ENCODE results near the gene PNMA8C.

PNMA8C gene

DNA sequence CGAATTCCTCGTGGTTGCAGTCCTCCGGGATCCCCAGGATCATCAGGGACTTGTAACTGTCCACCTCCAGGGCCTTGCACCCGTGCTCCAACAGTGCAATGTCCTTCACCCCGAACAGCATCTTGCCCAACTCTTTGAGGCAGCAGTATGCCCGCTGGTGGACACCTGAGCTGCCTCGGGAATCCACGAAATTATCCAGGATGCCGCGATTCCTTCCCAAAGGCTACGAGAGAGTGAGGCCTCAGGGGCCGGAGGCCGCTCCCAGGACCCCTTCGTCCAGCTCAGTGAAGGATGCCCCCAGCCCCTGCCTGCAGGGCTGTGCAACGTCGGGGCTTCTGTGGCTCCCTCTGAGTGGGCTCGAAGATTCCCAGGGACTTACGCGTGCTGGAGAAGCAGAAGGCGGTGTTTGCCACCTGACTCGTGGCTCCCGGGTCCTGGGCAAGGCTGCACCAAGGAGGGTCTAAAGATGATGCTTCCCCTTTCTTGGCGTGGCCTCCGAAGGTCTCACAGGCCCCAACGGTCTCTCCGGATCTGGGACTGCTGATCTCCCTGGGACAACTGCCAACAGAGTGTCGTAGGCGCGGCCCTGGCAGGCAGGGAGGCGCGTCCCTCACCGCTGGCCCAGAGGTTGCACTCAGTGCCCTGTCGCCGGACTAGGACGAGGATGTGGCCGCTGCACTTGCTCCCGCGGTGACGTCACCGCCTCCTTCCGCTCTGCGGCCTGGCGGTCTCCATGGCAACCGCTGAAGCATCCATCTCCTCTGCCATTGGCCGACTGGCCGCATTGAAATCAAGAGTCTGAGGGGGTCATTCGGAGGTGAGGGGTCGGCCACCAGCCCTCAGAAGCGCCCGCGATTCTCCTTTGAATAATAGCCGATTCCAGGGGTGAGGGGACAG is at the start of gene PNMA8C:
Gene PNMA8C, minus strand, starts transcription at position 698 of the 897 bp plus-strand sequence. Its CDS starts 577 bp downstream, at position 121.
- peak; percentile 83 for DNase-seq

DNA sequence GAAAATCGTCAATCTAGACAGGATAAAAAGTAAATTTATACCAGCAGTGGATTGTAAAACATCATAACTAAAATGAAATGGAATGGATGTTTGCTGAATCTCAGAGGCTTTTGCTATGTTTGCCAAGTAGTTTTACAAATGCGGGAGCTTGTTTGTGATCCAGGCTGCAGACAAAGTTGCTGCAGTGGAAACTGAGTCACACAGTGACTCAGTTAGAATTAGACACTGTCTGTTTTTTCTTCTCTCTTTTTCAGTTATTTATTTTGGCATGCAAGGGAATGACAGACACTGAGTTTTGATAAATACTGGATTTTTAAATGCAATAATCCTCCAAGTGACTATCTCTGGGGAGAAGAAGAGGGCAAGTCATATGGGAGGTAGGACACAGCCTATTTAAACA is 47.2 kb upstream of the PNMA8C start:
- DNase-seq: no peak

DNA sequence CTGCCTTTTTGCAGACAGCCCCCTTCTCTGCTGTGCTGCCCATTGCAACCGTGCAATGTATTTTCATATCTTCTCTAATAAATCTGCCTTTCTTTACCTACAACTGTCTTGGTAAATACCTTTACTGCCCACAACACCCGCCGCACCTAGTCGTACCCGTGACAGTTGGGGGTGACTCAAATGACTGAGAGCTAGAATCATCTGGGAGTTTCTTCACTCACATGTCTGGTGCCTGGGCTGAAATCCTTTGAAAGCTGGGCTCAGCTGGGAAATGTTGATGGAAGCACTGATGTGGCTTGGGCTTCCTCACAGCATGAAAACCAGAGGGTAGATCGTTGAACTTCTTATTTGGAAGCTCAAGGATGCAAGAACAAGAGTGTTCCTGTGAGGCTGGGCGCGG is 45.5 kb upstream of the PNMA8C start:
- DNase-seq: no peak

DNA sequence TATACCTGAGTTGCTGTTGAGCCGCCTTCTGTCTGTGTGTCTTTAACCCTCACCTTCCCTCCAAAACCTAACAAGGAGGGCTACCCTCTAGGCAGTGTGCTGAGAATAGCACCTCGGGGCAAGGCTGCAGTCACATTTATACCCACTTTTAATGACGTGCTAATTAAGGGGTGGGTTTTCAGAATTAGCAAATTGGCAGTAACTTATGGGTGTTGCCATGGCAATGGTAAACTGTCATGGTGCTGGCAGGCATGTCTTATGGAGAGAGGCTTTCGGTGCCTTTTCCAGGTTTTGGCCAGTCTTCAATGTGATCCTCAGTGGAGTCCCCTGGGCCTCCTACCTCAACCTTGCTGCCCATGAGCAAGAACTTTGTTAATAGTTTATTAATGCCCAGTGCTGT is 43.9 kb upstream of the PNMA8C start:
- no peak for DNase-seq

DNA sequence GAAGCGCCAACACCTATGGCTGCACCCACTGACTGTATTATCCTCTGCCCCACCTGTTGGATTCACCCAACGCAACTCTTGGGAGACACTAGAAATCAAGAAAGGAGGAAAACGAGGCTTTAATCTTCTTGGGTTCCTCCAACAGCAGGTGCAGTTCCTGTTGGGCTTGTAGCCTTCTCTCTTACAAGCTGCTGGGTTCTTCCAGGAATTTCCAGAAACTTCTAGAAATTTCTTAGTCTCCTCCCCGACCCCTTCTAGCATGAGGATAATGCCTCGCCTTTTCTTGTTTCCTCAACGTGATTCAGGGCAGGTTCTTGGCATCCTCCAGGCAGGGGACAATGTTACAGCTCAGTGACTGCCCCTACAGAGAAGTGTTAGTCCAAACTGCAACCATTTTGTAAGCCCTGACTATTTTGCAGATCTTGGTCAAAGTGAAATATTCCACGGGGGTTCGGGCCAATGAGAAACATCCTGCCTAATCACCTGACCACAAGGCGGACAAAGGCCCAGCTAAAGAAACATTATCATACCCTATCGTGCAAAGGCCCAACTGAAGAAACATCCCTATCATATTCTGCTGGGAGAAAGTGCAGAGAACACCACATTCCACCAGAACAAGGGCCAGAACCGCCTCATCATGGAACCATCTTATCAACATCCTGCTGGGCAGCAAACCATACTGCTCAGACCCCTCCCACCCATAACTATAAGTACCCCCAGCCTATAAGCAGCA is 43.2 kb upstream of the PNMA8C start:
- no peak for DNase-seq

DNA sequence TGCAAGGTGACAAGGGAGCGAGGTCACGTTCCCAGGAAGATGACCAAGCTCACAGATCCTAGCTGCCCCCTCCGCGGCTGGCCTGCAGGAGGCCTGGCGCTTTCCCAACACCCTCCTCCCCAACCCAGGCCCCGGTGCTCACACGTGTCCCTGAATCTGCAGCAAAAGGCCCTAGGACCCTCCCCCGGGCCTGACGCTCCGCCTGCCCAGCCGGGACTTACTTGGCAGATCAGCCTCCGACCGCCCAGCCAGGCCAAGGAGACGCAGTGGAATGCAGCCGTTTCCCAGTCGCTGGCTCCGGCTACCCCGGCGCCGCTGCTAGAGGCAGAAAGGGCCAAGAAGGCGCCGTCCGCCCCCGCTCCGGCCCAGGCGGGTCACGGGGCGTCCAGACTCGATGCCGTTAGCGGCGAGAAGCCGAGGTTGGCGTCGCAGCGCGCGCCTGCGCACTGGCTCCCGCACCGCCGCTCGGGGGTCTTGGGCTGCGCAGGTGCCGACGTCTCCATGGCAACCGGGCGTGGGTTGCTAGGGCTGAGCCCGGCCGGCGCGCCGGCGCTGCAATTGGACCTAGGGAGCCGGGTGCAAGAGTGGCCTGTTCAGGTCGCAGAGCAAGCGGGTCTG is 42.5 kb upstream of the PNMA8C start, which contains the start of gene PNMA8A:
Gene PNMA8A, minus strand, starts transcription at position 448 of the 618 bp plus-strand sequence. CDS start 528 bp downstream, outside the sequence.
- no peak for DNase-seq

DNA sequence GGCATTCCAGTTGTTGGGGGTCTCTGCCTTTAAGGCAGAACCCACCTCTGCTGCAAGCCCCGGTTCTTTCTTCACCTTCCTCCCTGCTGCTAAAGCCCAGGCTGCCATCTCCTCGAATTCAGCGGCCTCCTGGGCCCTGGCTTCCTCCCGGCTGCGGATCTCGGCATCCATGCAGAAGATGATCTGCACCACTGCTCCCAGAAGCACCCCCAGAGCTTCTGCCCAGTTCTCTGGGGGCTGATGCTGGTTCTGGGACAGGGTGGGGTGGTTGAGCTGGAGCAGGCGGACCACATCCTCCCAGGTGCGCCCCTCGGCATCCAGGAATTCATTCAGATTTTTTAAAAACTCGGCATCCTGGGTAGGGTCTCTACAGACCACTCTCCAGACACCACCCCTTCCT is 41.6 kb upstream of the PNMA8C start:
- no peak for DNase-seq

DNA sequence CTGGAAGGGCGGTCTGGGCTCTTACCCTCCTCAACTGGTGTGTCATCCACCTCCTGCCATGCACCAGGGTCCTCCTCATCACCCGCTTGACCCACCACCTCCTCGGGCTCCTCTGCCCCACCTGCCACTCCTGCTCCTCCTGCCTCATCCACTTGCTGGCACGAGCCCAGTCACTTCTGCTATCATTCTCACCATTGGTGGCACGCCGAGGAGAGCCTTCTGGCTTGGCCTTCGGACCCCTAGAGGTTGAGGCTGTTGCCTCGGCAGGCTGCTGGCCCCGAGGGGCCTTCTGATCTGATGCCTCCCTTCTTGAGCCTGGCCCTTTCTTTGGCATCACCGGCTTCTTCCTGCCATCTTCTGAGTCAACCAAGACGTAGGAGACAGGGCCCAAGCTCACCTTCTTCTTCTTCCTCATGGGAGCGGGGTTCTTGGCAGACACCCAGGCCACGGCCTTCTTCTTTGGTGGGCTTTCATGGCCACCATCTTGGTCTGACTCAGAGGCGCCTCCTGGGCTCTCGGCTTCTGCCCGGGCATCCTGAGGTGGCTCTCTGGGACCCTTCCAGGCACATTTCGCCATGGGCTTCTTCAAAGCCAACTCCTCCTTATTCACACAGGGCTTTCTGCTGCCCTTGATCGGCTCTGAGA is 40.9 kb upstream of the PNMA8C start:
- DNase-seq: no peak

DNA sequence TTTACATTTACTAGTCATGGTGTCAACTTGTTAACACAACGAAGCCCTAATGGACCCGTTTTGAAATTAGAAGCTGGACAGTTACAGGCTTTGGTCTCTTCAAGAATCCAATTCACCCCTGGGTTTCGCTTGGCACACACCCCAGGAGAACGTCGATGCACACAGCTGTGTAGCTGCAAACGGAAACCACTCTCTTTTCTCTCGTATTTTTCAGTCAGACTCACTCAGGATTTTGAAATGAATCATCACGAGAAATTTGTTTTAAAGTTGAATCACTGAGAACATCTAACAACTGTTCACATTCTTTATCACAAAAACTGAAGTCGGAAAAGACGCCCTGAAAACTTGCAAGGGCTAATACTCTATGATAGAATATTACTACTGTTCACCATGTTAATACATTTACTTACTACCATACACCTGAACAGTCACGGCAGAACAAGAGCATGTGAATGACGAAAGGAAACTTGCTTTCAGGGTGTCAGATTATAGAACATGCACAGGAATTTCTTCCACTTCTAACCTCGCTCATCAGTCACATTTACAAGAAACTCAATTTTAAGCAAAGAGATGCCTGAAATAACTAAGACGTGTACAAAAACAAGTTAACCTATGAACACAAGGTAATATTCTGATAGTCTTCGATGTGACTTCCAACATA is 37.9 kb upstream of the PNMA8C start:
- no peak for DNase-seq

DNA sequence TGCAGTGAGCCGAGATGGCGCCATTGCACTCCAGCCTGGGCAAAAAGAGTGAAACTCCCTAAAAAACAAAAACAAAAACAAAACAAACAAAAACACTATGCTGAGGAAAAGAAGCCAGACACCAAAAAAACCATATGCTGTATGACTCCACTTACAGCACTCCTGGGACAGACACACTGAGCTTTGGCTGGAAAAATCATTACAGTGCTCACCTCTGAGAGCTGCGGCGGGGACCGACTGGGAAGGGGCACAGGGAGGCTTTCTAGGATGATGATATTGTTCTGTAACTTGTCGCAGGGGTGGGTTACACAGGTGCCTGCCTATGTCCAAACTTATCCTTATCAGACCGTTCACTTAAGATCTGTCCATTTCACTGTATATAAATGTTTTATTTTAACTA is 34.8 kb upstream of the PNMA8C start:
- no peak for DNase-seq

DNA sequence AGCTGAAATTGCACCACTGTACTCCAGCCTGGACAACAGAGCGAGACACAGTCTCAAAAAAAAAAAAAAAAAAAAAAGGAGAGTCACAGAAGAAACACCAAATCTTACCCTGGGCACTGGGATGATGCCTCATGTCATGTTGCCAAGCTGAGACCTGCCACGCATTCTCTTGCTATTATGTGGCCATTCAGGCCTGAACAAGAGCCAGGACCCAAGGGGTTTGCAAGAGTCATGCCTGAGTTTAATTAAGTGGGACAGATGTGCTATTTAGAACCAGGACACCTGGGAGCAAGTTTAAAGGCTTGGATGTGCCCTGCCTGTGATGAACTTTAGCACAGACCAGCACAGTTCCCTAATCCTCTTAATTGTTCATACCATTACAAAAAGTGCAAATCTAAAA is 32.8 kb upstream of the PNMA8C start:
- DNase-seq: no peak

DNA sequence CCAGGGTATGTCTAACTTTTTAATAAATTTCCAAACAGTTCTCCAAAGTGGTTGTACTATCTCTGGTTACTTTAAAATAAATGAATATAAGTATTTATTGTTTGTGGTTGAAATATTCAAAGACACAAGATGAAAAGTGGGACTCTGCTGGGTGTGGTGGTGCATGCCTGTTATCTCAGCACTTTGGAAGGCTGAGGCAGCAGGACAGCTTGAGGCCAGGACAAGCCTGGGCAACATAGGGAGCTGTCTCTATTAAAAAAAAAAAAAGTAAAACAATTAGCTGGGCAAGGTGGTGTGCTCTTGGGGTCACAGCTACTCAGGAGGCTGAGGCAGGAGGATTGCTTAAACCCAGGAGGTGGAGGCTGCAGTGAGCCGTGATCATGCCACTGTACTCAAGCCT is 32.2 kb upstream of the PNMA8C start:
- DNase-seq: no peak

DNA sequence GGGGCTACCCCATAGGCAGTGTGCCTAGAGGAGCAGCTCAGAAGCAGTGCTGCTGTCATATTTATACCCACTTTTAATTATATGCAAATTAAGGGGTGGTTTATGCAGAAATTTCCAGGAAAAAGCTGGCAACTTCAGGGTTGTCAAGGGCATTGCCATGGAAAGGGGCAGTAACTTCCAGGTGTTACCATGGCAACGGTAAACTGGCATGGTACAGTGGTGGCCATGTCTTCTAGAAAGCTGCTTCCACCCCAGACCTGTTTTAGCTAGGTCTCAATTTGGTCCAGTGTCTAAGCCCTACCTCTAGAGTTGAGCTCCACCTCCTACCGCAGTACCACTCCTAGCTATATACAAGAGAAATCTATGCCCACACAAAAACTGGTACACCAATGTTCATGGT is 31.3 kb upstream of the PNMA8C start:
- DNase-seq: no peak

DNA sequence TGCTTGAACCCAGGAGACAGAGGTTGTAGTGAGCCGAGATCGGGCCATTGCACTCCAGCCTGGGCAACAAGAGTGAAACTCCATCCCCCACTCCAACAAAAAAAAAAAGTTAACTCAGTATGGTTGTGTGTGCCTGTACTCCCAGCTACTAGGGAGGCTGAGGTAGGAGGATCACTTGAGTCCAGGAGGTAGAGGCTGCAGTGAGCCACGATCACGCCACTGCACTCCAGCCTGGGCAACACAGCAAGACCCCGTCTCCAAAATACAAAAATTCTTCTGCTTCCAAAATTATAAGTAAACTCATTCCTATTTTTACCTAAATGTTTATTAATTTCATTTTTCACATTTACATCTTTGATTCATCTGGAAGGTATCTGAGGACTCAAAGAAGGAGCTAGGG is 28.2 kb upstream of the PNMA8C start:
- DNase-seq: no peak

DNA sequence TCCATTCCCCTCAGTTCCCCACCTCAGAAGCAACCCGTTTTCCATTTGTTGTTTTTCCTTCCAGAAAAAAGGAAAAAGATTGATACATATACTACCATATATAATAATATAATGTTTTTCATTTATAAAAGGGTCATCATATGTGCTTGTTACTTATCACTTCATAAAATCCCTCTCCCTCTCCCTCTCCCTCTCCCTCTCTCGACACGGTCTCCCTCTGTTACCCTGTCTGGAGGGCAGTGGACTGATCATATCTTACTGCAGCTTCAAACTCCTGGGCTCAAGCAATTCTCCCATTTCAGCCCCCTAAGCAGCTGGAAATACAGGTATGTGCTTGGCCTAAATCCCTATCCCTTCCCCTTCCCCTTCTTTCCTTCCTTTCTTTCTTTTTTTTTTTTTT is 25.5 kb upstream of the PNMA8C start:
- DNase-seq: no peak

DNA sequence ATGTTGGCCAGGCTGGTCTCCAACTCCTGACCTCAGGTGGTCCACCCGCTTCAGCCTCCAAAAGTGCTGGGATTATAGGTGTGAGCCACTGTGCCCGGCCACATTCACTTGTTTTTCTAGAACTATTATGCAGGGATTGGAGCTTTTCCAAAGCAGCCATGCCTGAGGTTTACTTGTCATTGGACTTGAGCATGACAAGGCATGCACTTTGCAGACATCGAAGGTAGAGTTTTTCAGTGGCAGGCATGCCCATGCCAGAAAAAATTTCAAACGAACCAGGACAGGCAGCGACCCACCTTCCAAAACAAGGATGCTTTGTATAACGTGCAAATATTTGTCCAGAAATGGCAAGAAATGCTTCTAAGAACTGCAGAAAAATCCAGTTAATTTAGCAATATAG is 24.9 kb upstream of the PNMA8C start:
- DNase-seq: no peak

DNA sequence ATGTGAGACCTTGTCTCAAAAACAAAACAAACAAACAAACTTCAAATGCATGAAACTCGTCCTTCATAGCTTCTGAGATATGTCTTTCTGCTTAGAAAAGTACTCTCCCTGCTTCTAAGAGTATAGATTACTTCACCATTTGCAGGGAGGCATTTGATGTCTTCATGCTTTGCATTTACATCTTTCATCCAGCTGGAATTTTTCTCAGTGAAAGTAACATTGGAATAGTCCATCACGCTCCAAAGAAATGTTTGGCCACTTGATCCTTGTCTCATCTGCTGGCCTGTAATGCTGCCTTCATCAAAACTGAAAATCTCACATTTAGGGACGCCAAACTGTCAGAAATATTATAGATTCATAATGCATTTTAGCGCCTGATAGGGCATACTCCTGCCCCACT is 23.4 kb upstream of the PNMA8C start:
- DNase-seq: no peak

DNA sequence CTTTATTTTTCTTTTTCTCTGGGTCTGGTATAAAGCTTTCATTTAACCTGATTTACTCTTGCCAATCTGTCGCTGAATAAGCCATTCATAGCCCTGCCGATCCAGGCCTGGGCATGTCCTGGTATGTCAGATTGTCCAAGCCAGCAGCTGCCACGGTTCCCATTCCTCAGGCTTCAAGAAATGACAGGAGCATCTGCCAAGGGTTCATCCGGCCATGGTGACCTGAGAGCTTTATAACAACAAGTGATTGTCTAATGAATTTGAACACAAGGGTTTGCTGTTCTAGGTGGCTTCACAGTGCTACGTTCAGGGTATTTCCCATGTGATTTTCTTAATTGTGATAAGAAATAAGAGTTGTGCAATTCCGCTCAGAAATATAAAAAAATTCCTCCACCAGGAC is 22.6 kb upstream of the PNMA8C start:
- no peak for DNase-seq

DNA sequence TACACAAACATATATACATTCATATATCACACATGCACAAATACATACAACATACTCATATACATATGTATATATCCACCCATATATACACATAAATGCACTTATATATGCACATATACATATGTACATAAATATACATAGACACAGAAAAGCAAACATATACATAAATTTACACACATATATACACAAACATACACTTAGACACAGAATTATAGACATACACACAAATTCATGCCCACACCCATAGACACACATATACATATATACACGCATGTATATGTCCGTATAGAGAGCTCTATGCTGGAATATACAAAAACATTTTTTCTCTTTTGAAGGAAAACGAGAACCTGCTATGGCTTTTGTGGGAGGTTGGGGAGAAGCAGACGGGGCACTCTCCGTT is 22.0 kb upstream of the PNMA8C start:
- DNase-seq: no peak

DNA sequence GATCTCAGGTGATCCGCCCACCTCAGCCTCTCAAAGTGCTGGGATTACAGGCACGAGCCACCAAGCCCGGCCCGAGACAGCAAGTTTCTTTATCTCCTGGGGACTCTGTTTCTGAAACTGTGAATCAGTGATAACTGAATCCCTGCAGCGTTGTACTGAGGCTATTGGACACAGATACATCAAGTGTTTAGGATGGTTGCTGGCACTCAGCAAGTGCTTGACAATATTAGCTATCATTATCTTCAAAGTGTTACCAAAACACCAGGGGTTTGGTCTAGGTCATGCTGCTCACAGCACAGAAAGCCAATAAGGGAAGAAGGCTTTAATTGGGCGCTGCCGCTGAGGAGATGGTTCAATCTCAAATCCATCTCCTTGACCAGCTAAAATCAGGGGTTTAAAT is 20.5 kb upstream of the PNMA8C start:
- no peak for DNase-seq

DNA sequence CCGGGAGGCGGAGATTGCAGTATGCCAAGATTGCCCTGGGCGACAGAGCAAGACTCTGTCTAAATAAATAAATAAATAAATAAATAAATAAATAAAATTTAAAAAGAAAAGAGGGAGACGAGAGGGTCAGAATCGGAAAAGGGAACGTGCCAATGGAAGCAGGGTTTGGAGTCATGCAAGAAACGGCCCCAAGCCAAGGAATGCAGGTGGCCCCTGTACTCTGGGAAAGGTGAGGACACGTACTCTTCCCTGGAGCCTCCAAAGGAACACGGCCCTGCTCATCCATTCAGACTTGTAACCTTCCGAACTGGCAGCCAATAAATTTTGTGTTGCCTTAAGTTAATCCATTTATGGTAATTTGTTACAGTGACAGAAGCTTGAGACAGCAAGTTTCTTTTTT is 19.9 kb upstream of the PNMA8C start:
- no peak for DNase-seq

DNA sequence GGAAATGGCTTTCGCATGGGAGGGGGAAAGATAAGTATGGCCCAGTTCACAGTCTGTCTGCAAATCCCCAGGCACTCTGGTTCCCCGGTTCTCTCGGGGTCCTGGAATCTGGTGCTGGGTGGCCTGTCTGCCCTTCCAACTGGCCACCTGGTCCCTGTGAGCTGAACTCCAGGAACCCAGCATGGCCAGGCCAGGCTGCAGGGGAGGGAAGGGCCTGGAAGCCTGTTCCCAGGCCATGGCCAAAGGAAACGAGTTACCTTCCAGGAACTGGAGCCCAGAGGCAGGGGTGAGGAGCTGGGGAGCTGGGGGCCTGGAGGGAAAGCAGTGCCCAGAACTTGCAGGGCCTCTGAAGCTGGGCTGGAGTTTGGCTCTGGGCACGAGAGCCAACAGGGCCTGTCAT is 19.1 kb upstream of the PNMA8C start:
- no peak for DNase-seq

DNA sequence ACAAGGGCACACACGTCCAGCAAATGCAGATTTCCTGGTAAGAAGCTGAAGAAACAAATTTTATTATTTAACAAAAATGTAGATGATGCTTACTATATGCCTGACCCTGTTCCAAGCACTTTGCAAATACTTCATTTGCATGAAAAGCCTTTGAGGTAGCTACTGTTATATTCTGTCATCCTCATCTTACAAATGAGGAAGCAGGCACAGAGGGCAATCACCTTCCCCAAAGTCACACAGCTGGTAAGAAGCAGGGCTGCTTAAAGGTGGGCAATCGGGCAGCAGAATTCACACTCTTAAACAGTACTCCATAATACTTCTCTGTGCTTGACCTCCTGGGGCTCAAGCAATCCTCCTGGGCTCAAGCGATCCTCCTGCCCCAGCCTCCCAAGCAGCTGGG is 18.3 kb upstream of the PNMA8C start:
- no peak for DNase-seq

Data from hematopoietic multipotent progenitor cell treated with erythropoietin and hydrocortisone succinate and interleukin-3 and kit ligand, for 4 days (in vitro differentiated cells).